ENCODE measurements around the gene TOLLIP.

The TOLLIP gene

DNA sequence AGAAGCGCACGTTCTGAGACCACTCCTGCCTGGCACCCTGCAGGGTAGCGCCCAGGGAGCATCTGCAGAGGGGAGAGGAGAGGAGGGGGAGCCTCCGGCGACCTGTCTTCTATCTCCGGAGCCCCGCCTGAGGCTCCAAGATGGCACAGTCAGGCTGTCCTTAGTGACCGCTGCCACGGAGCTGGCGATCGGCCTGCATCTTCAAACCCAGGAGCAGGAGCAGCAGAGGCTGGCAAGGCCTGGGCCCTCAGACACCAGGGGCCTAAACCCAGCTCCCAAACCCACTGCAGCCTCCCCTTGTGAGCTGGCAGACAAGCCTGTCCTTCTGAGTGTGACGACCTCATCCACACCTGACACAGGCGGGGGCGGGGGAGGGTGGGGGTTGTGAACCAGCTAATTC is 34.9 kb downstream of the TOLLIP start:
- no peak for ATAC-seq

DNA sequence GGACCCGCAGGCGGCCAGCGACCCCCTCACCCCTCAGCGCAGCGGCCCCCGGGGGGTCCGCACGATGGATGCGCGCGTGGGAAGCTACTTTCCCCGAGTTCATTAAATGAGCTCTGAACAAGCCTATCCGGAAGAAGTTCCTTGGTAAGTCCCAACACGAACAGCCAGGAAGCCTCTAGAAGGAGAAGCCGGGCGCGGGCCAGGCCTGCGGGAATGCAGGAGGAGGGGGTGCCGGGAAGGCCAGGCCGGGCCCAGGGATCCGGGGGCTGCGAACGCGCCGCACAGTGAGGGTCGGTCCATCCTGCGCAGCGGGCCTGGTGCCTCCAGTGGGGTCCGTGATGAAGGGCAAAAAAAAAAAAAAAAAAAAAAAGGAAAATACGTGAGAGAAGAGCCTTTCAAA is 36.9 kb downstream of the TOLLIP start:
- TF ChIP-seq, protein P1, sequence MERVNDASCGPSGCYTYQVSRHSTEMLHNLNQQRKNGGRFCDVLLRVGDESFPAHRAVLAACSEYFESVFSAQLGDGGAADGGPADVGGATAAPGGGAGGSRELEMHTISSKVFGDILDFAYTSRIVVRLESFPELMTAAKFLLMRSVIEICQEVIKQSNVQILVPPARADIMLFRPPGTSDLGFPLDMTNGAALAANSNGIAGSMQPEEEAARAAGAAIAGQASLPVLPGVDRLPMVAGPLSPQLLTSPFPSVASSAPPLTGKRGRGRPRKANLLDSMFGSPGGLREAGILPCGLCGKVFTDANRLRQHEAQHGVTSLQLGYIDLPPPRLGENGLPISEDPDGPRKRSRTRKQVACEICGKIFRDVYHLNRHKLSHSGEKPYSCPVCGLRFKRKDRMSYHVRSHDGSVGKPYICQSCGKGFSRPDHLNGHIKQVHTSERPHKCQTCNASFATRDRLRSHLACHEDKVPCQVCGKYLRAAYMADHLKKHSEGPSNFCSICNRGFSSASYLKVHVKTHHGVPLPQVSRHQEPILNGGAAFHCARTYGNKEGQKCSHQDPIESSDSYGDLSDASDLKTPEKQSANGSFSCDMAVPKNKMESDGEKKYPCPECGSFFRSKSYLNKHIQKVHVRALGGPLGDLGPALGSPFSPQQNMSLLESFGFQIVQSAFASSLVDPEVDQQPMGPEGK (CRISPR knock-in tag; IDR thresholded peaks at IDR 0.05; ENCODE audit: borderline replicate concordance) = no peak
- TF ChIP-seq ZNF565 (CRISPR knock-in tag; conservative IDR thresholded peaks at IDR 0.05; ENCODE audit: low read depth) = no peak
- TF ChIP-seq, protein P2, sequence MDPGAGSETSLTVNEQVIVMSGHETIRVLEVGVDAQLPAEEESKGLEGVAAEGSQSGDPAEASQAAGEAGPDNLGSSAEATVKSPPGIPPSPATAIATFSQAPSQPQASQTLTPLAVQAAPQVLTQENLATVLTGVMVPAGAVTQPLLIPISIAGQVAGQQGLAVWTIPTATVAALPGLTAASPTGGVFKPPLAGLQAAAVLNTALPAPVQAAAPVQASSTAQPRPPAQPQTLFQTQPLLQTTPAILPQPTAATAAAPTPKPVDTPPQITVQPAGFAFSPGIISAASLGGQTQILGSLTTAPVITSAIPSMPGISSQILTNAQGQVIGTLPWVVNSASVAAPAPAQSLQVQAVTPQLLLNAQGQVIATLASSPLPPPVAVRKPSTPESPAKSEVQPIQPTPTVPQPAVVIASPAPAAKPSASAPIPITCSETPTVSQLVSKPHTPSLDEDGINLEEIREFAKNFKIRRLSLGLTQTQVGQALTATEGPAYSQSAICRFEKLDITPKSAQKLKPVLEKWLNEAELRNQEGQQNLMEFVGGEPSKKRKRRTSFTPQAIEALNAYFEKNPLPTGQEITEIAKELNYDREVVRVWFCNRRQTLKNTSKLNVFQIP (CRISPR knock-in tag; IDR thresholded peaks at IDR 0.05; ENCODE audit: borderline replicate concordance, low read depth) = no peak
- no peak for TF ChIP-seq GLIS3 (CRISPR knock-in tag; IDR thresholded peaks at IDR 0.05)
- no peak for TF ChIP-seq ZNF70 (CRISPR knock-in tag; IDR thresholded peaks at IDR 0.05)
- no peak for TF ChIP-seq ZFP3 (CRISPR knock-in tag; IDR thresholded peaks at IDR 0.05)
- TF ChIP-seq ISL1 (CRISPR knock-in tag; IDR thresholded peaks at IDR 0.05) = no peak
- TF ChIP-seq RARB (CRISPR knock-in tag; IDR thresholded peaks at IDR 0.05) = no peak
- no peak for TF ChIP-seq CSDC2 (CRISPR knock-in tag; IDR thresholded peaks at IDR 0.05)
- TF ChIP-seq BACH2 (CRISPR knock-in tag; IDR thresholded peaks at IDR 0.05; ENCODE audit: borderline replicate concordance) = no peak
- no peak for ATAC-seq

More for the DNA sequence above, 34.9 kb downstream of the TOLLIP start:
- TF ChIP-seq BACH2 (CRISPR knock-in tag; IDR thresholded peaks at IDR 0.05; ENCODE audit: borderline replicate concordance) = no peak
- TF ChIP-seq TOX (CRISPR knock-in tag; IDR thresholded peaks at IDR 0.05; ENCODE audit: borderline replicate concordance) = no peak
- no peak for TF ChIP-seq SNAI2 (CRISPR knock-in tag; IDR thresholded peaks at IDR 0.05)
- TF ChIP-seq, protein P3, sequence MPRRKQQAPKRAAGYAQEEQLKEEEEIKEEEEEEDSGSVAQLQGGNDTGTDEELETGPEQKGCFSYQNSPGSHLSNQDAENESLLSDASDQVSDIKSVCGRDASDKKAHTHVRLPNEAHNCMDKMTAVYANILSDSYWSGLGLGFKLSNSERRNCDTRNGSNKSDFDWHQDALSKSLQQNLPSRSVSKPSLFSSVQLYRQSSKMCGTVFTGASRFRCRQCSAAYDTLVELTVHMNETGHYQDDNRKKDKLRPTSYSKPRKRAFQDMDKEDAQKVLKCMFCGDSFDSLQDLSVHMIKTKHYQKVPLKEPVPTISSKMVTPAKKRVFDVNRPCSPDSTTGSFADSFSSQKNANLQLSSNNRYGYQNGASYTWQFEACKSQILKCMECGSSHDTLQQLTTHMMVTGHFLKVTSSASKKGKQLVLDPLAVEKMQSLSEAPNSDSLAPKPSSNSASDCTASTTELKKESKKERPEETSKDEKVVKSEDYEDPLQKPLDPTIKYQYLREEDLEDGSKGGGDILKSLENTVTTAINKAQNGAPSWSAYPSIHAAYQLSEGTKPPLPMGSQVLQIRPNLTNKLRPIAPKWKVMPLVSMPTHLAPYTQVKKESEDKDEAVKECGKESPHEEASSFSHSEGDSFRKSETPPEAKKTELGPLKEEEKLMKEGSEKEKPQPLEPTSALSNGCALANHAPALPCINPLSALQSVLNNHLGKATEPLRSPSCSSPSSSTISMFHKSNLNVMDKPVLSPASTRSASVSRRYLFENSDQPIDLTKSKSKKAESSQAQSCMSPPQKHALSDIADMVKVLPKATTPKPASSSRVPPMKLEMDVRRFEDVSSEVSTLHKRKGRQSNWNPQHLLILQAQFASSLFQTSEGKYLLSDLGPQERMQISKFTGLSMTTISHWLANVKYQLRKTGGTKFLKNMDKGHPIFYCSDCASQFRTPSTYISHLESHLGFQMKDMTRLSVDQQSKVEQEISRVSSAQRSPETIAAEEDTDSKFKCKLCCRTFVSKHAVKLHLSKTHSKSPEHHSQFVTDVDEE (CRISPR knock-in tag; IDR thresholded peaks at IDR 0.05) = no peak
- TF ChIP-seq CSDC2 (CRISPR knock-in tag; IDR thresholded peaks at IDR 0.05) = no peak
- no peak for TF ChIP-seq ZNF565 (CRISPR knock-in tag; conservative IDR thresholded peaks at IDR 0.05; ENCODE audit: low read depth)
- TF ChIP-seq ZC3H10 (CRISPR knock-in tag; IDR thresholded peaks at IDR 0.05) = no peak
- no peak for TF ChIP-seq ISL1 (CRISPR knock-in tag; IDR thresholded peaks at IDR 0.05)
- TF ChIP-seq, protein P4, sequence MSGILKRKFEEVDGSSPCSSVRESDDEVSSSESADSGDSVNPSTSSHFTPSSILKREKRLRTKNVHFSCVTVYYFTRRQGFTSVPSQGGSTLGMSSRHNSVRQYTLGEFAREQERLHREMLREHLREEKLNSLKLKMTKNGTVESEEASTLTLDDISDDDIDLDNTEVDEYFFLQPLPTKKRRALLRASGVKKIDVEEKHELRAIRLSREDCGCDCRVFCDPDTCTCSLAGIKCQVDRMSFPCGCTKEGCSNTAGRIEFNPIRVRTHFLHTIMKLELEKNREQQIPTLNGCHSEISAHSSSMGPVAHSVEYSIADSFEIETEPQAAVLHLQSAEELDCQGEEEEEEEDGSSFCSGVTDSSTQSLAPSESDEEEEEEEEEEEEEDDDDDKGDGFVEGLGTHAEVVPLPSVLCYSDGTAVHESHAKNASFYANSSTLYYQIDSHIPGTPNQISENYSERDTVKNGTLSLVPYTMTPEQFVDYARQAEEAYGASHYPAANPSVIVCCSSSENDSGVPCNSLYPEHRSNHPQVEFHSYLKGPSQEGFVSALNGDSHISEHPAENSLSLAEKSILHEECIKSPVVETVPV (CRISPR knock-in tag; IDR thresholded peaks at IDR 0.05) = no peak
- no peak for TF ChIP-seq ZNF8 (CRISPR knock-in tag; IDR thresholded peaks at IDR 0.05)
- TF ChIP-seq, protein P1 (CRISPR knock-in tag; IDR thresholded peaks at IDR 0.05; ENCODE audit: borderline replicate concordance) = no peak
- TF ChIP-seq, protein P5, sequence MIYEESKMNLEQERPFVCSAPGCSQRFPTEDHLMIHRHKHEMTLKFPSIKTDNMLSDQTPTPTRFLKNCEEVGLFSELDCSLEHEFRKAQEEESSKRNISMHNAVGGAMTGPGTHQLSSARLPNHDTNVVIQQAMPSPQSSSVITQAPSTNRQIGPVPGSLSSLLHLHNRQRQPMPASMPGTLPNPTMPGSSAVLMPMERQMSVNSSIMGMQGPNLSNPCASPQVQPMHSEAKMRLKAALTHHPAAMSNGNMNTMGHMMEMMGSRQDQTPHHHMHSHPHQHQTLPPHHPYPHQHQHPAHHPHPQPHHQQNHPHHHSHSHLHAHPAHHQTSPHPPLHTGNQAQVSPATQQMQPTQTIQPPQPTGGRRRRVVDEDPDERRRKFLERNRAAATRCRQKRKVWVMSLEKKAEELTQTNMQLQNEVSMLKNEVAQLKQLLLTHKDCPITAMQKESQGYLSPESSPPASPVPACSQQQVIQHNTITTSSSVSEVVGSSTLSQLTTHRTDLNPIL (CRISPR knock-in tag; IDR thresholded peaks at IDR 0.05; ENCODE audit: low read depth) = no peak
- TF ChIP-seq OSR1 (CRISPR knock-in tag; IDR thresholded peaks at IDR 0.05) = no peak
- no peak for TF ChIP-seq PPARA (CRISPR knock-in tag; IDR thresholded peaks at IDR 0.05; ENCODE audit: borderline replicate concordance)
- TF ChIP-seq, protein P2 (CRISPR knock-in tag; IDR thresholded peaks at IDR 0.05; ENCODE audit: borderline replicate concordance, low read depth) = no peak
- no peak for TF ChIP-seq ESRRG (CRISPR knock-in tag; IDR thresholded peaks at IDR 0.05)
- TF ChIP-seq GLIS3 (CRISPR knock-in tag; IDR thresholded peaks at IDR 0.05) = no peak
- TF ChIP-seq TCF4 (CRISPR knock-in tag; IDR thresholded peaks at IDR 0.05; ENCODE audit: borderline replicate concordance) = no peak
- TF ChIP-seq ZNF70 (CRISPR knock-in tag; IDR thresholded peaks at IDR 0.05) = no peak
- TF ChIP-seq ZFP30 (CRISPR knock-in tag; IDR thresholded peaks at IDR 0.05) = no peak
